GM21825 (cell line): ENCODE results near the gene TPRG1L.
"Not testable (repeated sequence)": the region's sequence is repeated elsewhere in the genome, so short reads cannot be mapped to it uniquely, and the experiment has no call there.

ENCODE experiments used
- ATAC-seq: cut with Tn5 transposase; IDR thresholded peaks from one replicate; pipeline ENCODE4 v1.9.1; 2021; ENCODE audit warnings: mild to moderate bottlenecking, moderate library complexity; ENCODE audit not compliant: unreplicated experiment

TPRG1L gene

GRCh38 chr1:3624200-3625136 lies at the start of gene TPRG1L:
Gene TPRG1L, plus strand, starts transcription at chr1:3625015. Its CDS starts 58 bp downstream, at chr1:3625073.
- peak; percentile 92 for ATAC-seq

- not testable (repeated sequence) for ATAC-seq
These were observed 49.3 kb upstream of the TPRG1L start for GRCh38 chr1:3575515-3575914.

- ATAC-seq: no peak
These were observed 48.8 kb upstream of the TPRG1L start for GRCh38 chr1:3575993-3576392.

GRCh38 chr1:3577300-3577699 lies 47.5 kb upstream of the TPRG1L start:
- ATAC-seq: no peak

- no peak for ATAC-seq
These were observed 46.9 kb upstream of the TPRG1L start for GRCh38 chr1:3577711-3578432.

- ATAC-seq: no peak
These were observed 46.4 kb upstream of the TPRG1L start for GRCh38 chr1:3578433-3578805.

- no peak for ATAC-seq
These were observed 45.9 kb upstream of the TPRG1L start for GRCh38 chr1:3578906-3579305.

GRCh38 chr1:3579626-3580025 lies 45.2 kb upstream of the TPRG1L start:
- ATAC-seq: no peak

GRCh38 chr1:3580231-3580630 lies 44.6 kb upstream of the TPRG1L start:
- ATAC-seq: no peak

GRCh38 chr1:3581296-3582036 lies 43.3 kb upstream of the TPRG1L start:
- no peak for ATAC-seq

- not testable (repeated sequence) for ATAC-seq
These were observed 41.1 kb upstream of the TPRG1L start for GRCh38 chr1:3583751-3584150.

GRCh38 chr1:3584915-3585314 lies 39.9 kb upstream of the TPRG1L start:
- no peak for ATAC-seq

GRCh38 chr1:3585353-3585868 lies 39.4 kb upstream of the TPRG1L start:
- ATAC-seq: not testable (repeated sequence)

- ATAC-seq: no peak
These were observed 38.8 kb upstream of the TPRG1L start for GRCh38 chr1:3585940-3586568.

- ATAC-seq: no peak
These were observed 37.6 kb upstream of the TPRG1L start for GRCh38 chr1:3586986-3587759.

- ATAC-seq: no peak
These were observed 36.4 kb upstream of the TPRG1L start for GRCh38 chr1:3588395-3588794.

- ATAC-seq: no peak
These were observed 34.6 kb upstream of the TPRG1L start for GRCh38 chr1:3590139-3590763.

- ATAC-seq: no peak
These were observed 33.6 kb upstream of the TPRG1L start for GRCh38 chr1:3590951-3591865.
